ENCODE measurements around the gene PGAP1. TPM values are rescaled to one million over a fixed set of nuclear protein-coding genes. Genes with fewer than 3 reads are reported as not detected.
A peak's percentile ranks its signal among the peaks of the same experiment; 100 is the strongest.

PGAP1 gene
- total and polyA plus RNA-seq, 2 donors (not counting 1 experiment from before 2014, with no cell fraction given), result 0.25 to 21.8 TPM

DNA sequence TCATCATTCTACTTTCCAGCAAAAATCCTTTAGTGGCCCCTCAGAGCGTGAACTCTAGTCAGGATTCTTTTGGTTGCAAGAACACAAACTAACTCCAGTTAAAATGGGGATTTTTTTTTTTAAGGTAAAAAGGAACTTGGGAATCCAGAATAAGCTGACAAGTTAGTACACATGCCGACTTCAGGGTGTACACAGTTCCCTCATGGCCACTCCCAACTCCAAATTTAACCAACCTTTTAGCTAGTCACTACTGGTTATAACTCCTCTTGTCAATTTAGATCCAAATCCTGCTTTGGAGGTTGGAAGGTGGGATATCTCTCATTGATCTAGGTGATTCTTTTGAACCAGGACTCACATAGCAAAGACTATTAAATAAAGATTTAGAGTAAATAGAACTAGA is 5.0 kb upstream of the PGAP1 start:
- TF ChIP-seq, protein P1, sequence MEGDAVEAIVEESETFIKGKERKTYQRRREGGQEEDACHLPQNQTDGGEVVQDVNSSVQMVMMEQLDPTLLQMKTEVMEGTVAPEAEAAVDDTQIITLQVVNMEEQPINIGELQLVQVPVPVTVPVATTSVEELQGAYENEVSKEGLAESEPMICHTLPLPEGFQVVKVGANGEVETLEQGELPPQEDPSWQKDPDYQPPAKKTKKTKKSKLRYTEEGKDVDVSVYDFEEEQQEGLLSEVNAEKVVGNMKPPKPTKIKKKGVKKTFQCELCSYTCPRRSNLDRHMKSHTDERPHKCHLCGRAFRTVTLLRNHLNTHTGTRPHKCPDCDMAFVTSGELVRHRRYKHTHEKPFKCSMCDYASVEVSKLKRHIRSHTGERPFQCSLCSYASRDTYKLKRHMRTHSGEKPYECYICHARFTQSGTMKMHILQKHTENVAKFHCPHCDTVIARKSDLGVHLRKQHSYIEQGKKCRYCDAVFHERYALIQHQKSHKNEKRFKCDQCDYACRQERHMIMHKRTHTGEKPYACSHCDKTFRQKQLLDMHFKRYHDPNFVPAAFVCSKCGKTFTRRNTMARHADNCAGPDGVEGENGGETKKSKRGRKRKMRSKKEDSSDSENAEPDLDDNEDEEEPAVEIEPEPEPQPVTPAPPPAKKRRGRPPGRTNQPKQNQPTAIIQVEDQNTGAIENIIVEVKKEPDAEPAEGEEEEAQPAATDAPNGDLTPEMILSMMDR (IDR thresholded peaks at IDR 0.05), result no peak
- no peak for TF ChIP-seq EZH2 (IDR thresholded peaks at IDR 0.05; ENCODE audit: borderline replicate concordance, insufficient read depth, low read depth, low read length, poor library complexity, severe bottlenecking)
- no peaks in the 10 kb centered on the region for H3K9me3 Mint-ChIP-seq (ENCODE audit: insufficient read depth)
- H3K27ac ChIP-seq (ENCODE audit: low read length in 2 of 2), result no peak overlapping the region
- no peaks in the 10 kb centered on the region for H3K79me2 ChIP-seq (ENCODE audit: control insufficient read depth, insufficient read depth, low read length)
- no peak for DNase-seq
- intact Hi-C loops (cut with micrococcal nuclease), result no loop called here
- H3K9ac ChIP-seq (ENCODE audit: low read length), result no peak overlapping the region
- ChIA-PET CTCF (no interaction called here), POLR2A (no interaction called here)
- H3K27ac Mint-ChIP-seq, result no peak overlapping the region
- no CpG with 5 or more reads among the region's 2 CpGs for WGBS (ENCODE audit: insufficient coverage)
- no peak overlapping the region for H3K4me3 Mint-ChIP-seq
- no peak overlapping the region for H2AFZ ChIP-seq (ENCODE audit: insufficient read depth, low read depth, low read length, poor library complexity, severe bottlenecking)
- peaks cover 6% of the 10 kb centered on the region for H3K27me3 Mint-ChIP-seq
- no peak overlapping the region for H3K4me2 ChIP-seq (replicated peaks; ENCODE audit: low read depth, low read length, poor library complexity, severe bottlenecking)
- no peak for ATAC-seq (ENCODE audit: low read depth)
- peaks cover 9% of the 10 kb centered on the region for H3K4me1 Mint-ChIP-seq
- no peaks in the 10 kb centered on the region for H3K36me3 ChIP-seq (replicated peaks in 1 of 2; ENCODE audit: control extremely low read depth in 1 of 2, control insufficient read depth in 1 of 2, extremely low read depth in 1 of 2, insufficient read depth in 2 of 2, low read length in 1 of 2)
- no peaks in the 10 kb centered on the region for H3K27me3 ChIP-seq (replicated peaks in 1 of 4; ENCODE audit: control extremely low read depth in 1 of 4, control insufficient read depth in 3 of 4, insufficient read depth in 4 of 4, low read length in 3 of 4)
- H3K9me3 ChIP-seq (ENCODE audit: control extremely low read depth in 1 of 3, control insufficient read depth in 2 of 3, insufficient read depth in 1 of 3, low read length in 2 of 3), result no peaks in the 10 kb centered on the region
- H3K4me3 ChIP-seq (ENCODE audit: control extremely low read depth in 1 of 5, extremely low read depth in 1 of 5, insufficient read depth in 1 of 5, low read depth in 2 of 5, low read length in 4 of 5), result no peak overlapping the region
- no peaks in the 10 kb centered on the region for H4K20me1 ChIP-seq (ENCODE audit: control insufficient read depth, insufficient read depth, low read length, poor library complexity, severe bottlenecking)
- H3K4me1 ChIP-seq (ENCODE audit: control insufficient read depth in 2 of 2, insufficient read depth in 2 of 2, low read length in 2 of 2), result peaks cover 4 to 6% of the 10 kb centered on the region in 2 donors

DNA sequence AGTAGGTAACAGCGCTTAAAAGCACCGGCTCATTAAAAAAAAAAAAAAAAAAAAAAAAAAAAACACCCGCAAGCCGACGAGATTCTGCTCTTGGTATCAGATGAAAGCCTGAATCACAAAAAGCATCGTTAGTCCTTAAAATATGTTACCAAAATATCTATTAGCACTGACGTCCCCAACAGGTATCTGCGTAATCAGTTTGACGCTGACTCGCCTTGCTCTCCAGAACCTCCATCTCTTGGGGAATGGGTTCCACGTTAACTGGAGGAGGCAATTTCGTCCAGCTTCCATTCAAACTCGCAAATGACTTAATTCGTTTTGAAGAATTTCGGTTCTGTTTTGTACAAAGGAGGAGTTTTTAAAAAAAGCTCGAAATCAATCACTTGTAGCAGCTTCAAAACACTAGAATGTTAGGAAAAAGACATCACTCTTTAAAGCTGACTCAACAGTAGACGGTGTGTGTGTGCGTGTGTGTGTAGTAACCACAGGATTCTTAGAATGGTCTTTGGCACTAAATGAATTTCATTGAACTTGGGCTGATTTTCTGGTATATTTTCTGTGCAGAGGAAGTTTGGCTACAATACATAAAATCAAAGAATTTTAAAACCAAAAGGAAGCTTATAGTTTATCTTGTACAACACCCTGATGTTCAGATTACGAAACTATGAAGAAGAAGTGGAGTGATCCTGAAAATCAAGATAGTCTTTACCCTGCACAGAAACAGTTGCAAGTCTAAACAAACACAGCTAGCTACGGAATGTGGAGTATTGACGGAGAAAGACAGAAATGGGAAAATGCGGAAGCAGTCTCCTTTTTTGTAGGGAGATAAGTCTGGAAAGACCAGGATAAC is 1.1 kb upstream of the PGAP1 start:
- TF ChIP-seq EZH2 (IDR thresholded peaks at IDR 0.05; ENCODE audit: borderline replicate concordance, insufficient read depth, low read depth, low read length, poor library complexity, severe bottlenecking), result no peak
- TF ChIP-seq, protein P1 (IDR thresholded peaks at IDR 0.05), result no peak

More for the DNA sequence above, 1.1 kb upstream of the PGAP1 start:
- Histone ChIP-seq H3K9ac (ENCODE audit: low read length) (peak overlapping the region; percentile 86), H3K27me3 (replicated peaks in 1 of 4; ENCODE audit: control extremely low read depth in 1 of 4, control insufficient read depth in 3 of 4, insufficient read depth in 4 of 4, low read length in 3 of 4) (peaks cover 0 to 8% (median 3%) of the 10 kb centered on the region in 4 experiments), H3K4me1 (ENCODE audit: control insufficient read depth in 2 of 2, insufficient read depth in 2 of 2, low read length in 2 of 2) (peaks cover 10 to 14% of the 10 kb centered on the region in 2 donors), H3K79me2 (ENCODE audit: control insufficient read depth, insufficient read depth, low read length) (no peaks in the 10 kb centered on the region), H3K36me3 (replicated peaks in 1 of 2; ENCODE audit: control extremely low read depth in 1 of 2, control insufficient read depth in 1 of 2, extremely low read depth in 1 of 2, insufficient read depth in 2 of 2, low read length in 1 of 2) (no peaks in the 10 kb centered on the region), H2AFZ (ENCODE audit: insufficient read depth, low read depth, low read length, poor library complexity, severe bottlenecking) (peak overlapping the region; percentile 94), H3K4me2 (replicated peaks; ENCODE audit: low read depth, low read length, poor library complexity, severe bottlenecking) (peak overlapping the region; percentile 87), H3K9me3 (ENCODE audit: control extremely low read depth in 1 of 3, control insufficient read depth in 2 of 3, insufficient read depth in 1 of 3, low read length in 2 of 3) (no peaks in the 10 kb centered on the region), H3K4me3 (ENCODE audit: control extremely low read depth in 1 of 5, extremely low read depth in 1 of 5, insufficient read depth in 1 of 5, low read depth in 2 of 5, low read length in 4 of 5) (peak overlapping the region; percentile 76 to 89 (median 86)), H4K20me1 (ENCODE audit: control insufficient read depth, insufficient read depth, low read length, poor library complexity, severe bottlenecking) (no peaks in the 10 kb centered on the region), H3K27ac (ENCODE audit: low read length in 2 of 2) (peak overlapping the region in 1 of 2 donors; percentile 45)
- Mint-ChIP-seq H3K9me3 (ENCODE audit: insufficient read depth) (no peaks in the 10 kb centered on the region), H3K27me3 (peaks cover 16% of the 10 kb centered on the region), H3K4me3 (peak overlapping the region; percentile 90), H3K4me1 (peaks cover 20% of the 10 kb centered on the region), H3K27ac (peak overlapping the region; percentile 73)
- intact Hi-C loops (cut with micrococcal nuclease), result loop anchor here (5.0 to 10.0 kb wide), 3 partner anchors 60 to 777 kb away; partner anchors contain the start of gene MARS2
- DNase-seq, result peak; percentile 59
- 35% methylated on average over 8 of the region's 22 CpGs for WGBS (ENCODE audit: insufficient coverage)
- POLR2A ChIA-PET, result interaction anchor here (0.5 kb wide), 1 partner anchor 62 kb away, joined by 4 read pairs; no protein-coding TSS in a partner anchor
- ATAC-seq (ENCODE audit: low read depth), result peak; percentile 37
- CTCF ChIA-PET, result interaction anchor here (0.6 to 1.1 kb wide), 3 partner anchors 9 to 761 kb away, joined by 3 to 5 read pairs (median 3); no protein-coding TSS in a partner anchor
